BLaER1 (cell line): ENCODE results near the gene NEURL3.

ENCODE experiments used
- H3K27ac ChIP-seq: shearing (Covaris generic); formaldehyde crosslinking; 2 replicates; pipeline ENCODE4 v1.8.1; 2022
- H3K27me3 ChIP-seq: shearing (Covaris generic); formaldehyde crosslinking; 2 replicates; pipeline ENCODE4 v1.8.1; 2022
- H3K36me3 ChIP-seq: shearing (Covaris generic); formaldehyde crosslinking; 2 replicates; pipeline ENCODE4 v1.8.1; 2022
- H3K4me1 ChIP-seq: shearing (Covaris generic); formaldehyde crosslinking; 2 replicates; pipeline ENCODE4 v1.8.1; 2022
- H3K4me2 ChIP-seq: shearing (Covaris generic); formaldehyde crosslinking; 2 replicates; pipeline ENCODE4 v1.8.1; 2022
- H3K4me3 ChIP-seq: shearing (Covaris generic); formaldehyde crosslinking; 2 replicates; pipeline ENCODE4 v1.8.1; 2022
- H3K9ac ChIP-seq: shearing (Covaris generic); formaldehyde crosslinking; 2 replicates; pipeline ENCODE4 v1.8.1; 2022
- H3K9me3 ChIP-seq: shearing (Covaris generic); formaldehyde crosslinking; 2 replicates; pipeline ENCODE4 v1.8.1; 2022
- H4K20me1 ChIP-seq: shearing (Covaris generic); formaldehyde crosslinking; 2 replicates; pipeline ENCODE4 v1.8.1; 2022
- Cebpa-rat ChIP-seq: shearing (Covaris generic); IDR thresholded peaks from 2 replicates; pipeline ENCODE4 v1.8.1; 2022

The NEURL3 gene

DNA sequence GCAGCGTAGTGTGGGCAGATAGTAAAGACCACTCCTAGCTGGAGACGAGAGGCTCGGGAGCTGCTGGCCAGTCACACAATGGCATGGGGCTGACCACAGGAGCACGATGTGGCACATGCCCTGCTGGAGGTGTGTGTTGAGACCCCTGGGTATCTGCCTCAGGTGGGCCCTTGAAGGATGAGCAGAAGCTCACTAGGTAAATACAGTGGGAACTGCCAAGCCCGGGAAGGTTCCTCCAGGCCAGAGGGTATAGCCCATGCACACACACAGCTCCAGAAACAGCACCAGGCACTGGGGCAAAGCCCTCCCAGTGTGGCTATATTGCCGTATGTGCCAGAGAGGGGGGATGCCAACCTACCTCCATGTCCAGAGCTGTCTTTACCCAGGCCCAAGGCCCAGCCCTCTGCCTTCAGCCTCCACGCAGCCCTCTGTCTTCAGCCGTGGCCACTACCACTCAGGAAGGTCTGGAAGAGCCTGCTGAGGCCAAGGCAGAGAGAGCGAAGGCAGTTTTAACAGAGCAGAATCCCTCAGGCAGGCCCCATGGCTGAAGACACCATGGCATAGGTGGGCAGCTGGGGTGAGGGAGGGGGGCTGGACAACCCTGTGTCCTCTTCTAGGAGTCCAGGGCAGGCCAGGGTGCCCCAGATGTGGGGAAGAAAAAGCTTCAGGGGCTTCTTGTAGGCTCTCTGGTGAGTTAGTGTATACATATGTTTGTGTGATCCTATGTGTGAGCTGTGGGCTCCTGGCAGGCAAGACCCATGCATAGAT is 24.4 kb upstream of the NEURL3 start:
- Histone ChIP-seq H3K9ac (peak overlapping the region; percentile 76), H3K9me3 (no peaks in the 10 kb centered on the region), H3K4me1 (peaks cover 96% of the 10 kb centered on the region), H3K27ac (peak overlapping the region; percentile 87), H3K4me3 (peak overlapping the region; percentile 63; the same call in 1 of the 2 replicates), H3K27me3 (no peaks in the 10 kb centered on the region), H4K20me1 (no peaks in the 10 kb centered on the region), H3K4me2 (peak overlapping the region; percentile 99), H3K36me3 (no peaks in the 10 kb centered on the region)
- TF ChIP-seq Cebpa-rat: no peak

DNA sequence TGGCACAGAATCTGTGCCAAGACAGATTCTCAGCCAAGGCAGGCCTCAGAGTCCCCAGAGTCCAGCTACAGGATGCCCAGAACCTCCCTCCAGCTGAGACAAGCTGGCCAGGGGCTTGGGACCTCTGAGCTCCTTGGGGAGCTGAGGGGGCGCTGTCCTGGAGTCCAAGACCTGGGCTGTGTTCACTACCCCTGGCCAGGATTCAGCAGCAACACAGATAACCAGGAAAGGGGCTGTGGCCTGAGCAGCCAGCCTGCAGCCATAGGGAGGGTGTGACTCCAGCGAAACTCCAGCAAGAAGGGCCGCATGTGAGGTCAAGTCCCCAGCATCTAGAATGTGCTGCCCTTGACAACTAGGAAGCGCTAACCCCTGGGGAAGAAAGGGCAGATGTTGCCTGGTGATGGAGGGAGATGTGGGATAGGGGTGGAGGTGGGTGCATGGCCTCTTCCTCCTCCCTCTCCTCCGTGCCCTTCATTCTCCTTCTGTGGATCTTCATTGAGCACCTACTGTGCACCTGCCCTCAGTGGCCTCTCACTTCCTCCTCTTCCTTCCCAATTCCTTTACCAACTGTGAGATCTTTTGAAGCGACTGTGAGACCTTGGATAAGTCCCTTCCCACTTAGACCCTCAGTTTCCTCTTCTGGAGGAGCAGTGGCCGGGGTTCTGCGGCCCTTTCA is 23.7 kb upstream of the NEURL3 start:
- H3K9ac ChIP-seq: peak overlapping the region; percentile 76
- H3K4me3 ChIP-seq: peak overlapping the region; percentile 63
- peaks cover 96% of the 10 kb centered on the region for H3K4me1 ChIP-seq
- H3K27ac ChIP-seq: peak overlapping the region; percentile 87
- no peaks in the 10 kb centered on the region for H3K27me3 ChIP-seq
- no peak for TF ChIP-seq Cebpa-rat
- no peaks in the 10 kb centered on the region for H3K9me3 ChIP-seq
- no peaks in the 10 kb centered on the region for H4K20me1 ChIP-seq
- H3K4me2 ChIP-seq: peak overlapping the region; percentile 99
- H3K36me3 ChIP-seq: no peaks in the 10 kb centered on the region

DNA sequence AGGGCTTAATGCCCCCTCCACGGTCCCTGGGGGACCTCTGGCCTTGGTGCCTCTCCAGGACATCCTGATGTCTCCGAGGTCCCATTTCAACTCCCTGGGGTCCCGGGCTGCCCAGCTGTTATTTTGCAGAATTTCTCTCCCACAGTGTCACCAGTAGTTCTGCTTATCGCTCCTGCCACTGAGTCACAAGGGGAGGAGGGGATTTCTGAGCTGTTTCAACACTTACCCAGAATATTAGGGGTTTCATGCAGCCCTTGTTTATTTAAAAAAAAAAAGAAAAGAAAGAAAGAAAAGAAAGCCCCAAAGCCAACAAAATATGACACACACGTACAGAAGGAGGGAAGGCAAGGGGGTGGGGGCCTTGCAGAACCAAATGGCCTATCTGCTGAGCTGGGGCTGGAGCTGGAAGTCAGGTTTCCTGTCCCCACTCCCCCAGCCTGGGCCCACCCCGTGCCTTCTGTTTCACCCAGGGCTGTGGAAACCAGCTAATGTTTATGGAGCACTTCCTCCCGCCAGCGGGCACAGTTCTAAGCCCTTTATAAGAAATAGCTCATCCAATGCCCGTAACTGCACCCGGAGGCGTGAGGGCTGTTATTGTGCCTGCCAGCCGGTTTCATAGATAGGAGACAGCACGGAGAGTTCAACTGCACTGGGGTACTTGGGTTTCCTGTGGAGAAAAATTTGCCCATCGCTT is 23.0 kb upstream of the NEURL3 start:
- H3K9ac ChIP-seq: peak overlapping the region; percentile 76
- peak overlapping the region; percentile 99 for H3K4me2 ChIP-seq
- H4K20me1 ChIP-seq: no peaks in the 10 kb centered on the region
- H3K27me3 ChIP-seq: no peaks in the 10 kb centered on the region
- H3K27ac ChIP-seq: peak overlapping the region; percentile 87
- H3K4me1 ChIP-seq: peaks cover 94% of the 10 kb centered on the region
- peak overlapping the region; percentile 63 for H3K4me3 ChIP-seq
- no peaks in the 10 kb centered on the region for H3K36me3 ChIP-seq
- no peak for TF ChIP-seq Cebpa-rat
- no peaks in the 10 kb centered on the region for H3K9me3 ChIP-seq

DNA sequence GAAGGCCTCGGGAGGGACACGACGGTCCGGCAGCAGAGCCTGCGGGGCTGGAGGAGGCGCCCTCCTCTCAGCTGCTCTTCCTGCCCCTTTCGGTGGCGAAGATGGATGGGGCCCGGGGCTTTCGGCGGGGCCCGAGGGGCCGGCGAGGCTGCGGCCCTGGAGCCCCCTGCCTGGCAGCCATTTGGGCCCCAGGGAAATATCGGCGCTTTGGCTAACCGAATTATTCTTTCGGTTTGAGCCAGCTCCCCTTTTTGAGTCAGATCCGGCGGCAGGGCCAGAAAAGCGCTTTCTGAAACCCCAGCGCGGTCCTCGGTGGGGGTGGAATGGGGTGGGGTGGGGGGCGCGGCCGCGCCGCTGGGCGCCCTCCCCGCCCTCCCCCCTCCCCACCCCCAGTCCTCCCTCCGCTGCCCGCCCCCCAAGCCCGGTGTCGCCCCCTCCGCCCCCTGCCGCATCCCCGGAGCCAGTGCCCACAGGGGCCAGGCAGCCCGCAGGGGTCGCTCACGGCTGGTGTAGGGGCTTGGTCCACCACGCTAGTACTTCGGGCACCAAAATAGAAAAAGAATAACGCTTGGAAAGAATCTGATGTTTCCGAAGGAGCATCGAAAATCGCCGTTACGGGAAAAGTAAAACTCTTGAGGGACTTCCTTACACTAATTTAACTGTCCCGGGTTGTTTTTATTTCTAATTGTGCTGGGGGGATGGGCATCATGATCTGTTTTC is 22.3 kb upstream of the NEURL3 start:
- peak overlapping the region; percentile 63 for H3K4me3 ChIP-seq
- H3K9ac ChIP-seq: peak overlapping the region; percentile 90
- H4K20me1 ChIP-seq: no peaks in the 10 kb centered on the region
- H3K9me3 ChIP-seq: no peaks in the 10 kb centered on the region
- H3K4me2 ChIP-seq: peak overlapping the region; percentile 99
- peaks cover 94% of the 10 kb centered on the region for H3K4me1 ChIP-seq
- TF ChIP-seq Cebpa-rat: no peak
- H3K36me3 ChIP-seq: no peaks in the 10 kb centered on the region
- no peaks in the 10 kb centered on the region for H3K27me3 ChIP-seq
- peak overlapping the region; percentile 97 for H3K27ac ChIP-seq

DNA sequence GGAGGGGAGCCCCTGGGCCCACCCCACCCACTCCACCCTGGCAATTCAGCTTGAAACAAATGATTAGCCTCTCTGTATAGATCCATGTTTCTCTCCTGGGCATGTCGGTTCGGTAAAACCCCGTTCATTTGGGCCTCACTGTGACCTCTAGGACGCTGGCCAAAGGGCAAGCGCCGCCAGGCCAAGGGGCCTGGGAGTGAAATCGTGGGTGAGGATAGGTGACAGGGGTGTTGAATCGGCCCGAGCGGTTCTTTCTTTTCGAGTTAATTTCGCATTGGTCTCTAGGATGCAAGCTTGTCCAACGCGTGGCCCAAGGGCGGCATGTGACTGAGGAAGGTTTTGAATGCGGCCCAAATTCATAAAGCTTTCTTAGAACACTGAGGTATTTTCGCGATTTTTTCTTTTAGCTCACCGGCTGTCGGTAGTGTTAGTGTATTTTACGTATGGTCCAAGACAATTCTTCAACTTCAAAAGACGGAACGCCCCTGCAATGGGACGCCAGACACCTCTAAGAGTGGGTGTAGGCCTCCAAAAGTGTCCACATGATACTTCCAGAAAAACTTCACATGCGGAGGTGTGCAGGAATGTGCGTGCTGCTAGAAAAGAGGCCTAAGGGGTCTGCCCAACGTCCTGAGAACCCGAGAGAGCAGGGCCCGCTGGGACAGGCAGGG is 21.6 kb upstream of the NEURL3 start:
- H4K20me1 ChIP-seq: no peaks in the 10 kb centered on the region
- no peaks in the 10 kb centered on the region for H3K9me3 ChIP-seq
- no peaks in the 10 kb centered on the region for H3K36me3 ChIP-seq
- H3K4me1 ChIP-seq: peaks cover 90% of the 10 kb centered on the region
- H3K27me3 ChIP-seq: no peaks in the 10 kb centered on the region
- TF ChIP-seq Cebpa-rat: no peak
- H3K27ac ChIP-seq: peak overlapping the region; percentile 97
- H3K4me3 ChIP-seq: peak overlapping the region; percentile 63
- H3K4me2 ChIP-seq: peak overlapping the region; percentile 92
- H3K9ac ChIP-seq: peak overlapping the region; percentile 90

DNA sequence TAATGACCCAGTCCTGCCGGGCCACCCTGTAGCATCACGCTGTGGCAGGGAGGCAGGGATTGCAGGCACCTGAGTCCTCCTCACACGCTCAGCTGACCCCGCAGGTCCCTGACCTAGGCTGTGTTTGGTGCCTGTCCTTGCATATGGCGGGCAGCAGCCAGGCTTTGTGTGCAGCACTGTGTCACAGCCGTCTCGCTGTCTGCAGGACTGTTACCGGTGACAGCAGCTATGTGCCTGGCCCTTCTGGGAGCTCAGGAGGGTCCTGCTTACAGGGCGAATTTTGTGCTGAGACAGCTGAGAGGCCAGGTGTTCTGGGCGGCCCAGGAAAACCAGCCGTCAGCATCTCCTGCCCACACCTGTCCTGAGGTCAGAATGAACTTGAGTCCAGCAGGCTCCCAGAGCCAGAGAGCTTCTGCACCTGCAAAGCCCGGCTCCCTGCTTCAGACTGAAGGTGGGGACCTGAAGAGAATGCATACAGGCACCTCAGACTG is 21.0 kb upstream of the NEURL3 start:
- Histone ChIP-seq H3K9ac (peak overlapping the region; percentile 90; the same call in 1 of the 2 replicates), H3K27me3 (no peaks in the 10 kb centered on the region), H3K4me3 (peak overlapping the region; percentile 63; the same call in 1 of the 2 replicates), H3K9me3 (no peaks in the 10 kb centered on the region), H3K36me3 (no peaks in the 10 kb centered on the region), H4K20me1 (no peaks in the 10 kb centered on the region), H3K4me2 (peak overlapping the region; percentile 92), H3K27ac (peak overlapping the region; percentile 97), H3K4me1 (peaks cover 84% of the 10 kb centered on the region)
- no peak for TF ChIP-seq Cebpa-rat

DNA sequence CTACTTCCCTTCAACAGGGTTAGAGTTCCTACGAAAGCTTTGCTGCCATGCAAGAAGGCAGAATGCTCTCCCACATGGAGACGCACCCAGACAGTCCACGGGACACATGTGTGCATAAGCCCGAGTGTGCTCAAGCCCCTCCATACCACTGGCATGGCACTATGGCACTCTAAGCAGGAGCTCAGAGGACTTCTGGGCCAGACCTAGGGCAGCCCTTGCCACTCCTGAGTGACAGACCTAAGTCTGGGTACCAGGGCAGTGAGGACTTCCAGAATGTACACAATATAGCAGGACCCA is 20.0 kb upstream of the NEURL3 start:
- peaks cover 75% of the 10 kb centered on the region for H3K4me1 ChIP-seq
- TF ChIP-seq Cebpa-rat: no peak
- H3K4me2 ChIP-seq: peak overlapping the region; percentile 92

DNA sequence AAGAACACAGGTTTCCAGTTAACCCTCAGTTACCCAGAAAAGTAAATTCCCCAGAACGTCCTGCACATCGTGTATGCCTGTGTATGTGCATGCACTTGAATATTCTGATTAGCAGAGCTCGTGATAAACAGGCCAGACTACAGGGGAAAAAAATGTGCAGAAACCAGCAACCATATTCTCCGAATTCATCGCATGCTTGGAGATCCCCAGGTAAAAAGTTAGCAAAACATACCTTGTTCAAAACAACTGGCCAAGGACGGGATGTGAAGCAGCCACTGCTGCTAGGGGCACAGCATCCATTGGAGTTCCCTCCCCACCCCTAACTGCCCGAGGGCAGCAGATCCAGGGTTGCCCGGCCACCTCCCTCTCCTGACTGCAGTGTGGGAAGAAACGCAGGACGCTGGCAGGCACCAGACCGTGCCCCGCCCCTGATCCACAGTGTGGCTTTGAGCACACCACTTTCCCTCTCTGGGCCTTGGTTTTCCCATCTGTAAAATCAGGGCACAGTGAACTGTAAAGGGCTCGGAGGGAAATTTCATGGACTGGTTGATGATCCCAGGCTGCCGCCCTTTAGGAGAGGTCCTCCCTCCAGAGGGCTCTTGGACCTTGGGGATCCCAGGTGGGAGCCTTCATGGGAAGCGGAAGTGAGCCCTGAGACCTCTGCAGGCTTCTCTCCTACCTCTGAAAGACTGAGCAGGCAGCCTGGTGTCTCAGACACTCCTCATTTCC is 19.5 kb upstream of the NEURL3 start:
- H3K4me3 ChIP-seq: no peak overlapping the region
- peak overlapping the region; percentile 92 for H3K4me2 ChIP-seq
- H3K9ac ChIP-seq: no peak overlapping the region
- peaks cover 8% of the 10 kb centered on the region for H3K9me3 ChIP-seq
- peak overlapping the region; percentile 51 for H3K27ac ChIP-seq
- no peaks in the 10 kb centered on the region for H3K27me3 ChIP-seq
- TF ChIP-seq Cebpa-rat: no peak
- H4K20me1 ChIP-seq: no peaks in the 10 kb centered on the region
- H3K4me1 ChIP-seq: peaks cover 69% of the 10 kb centered on the region
- H3K36me3 ChIP-seq: no peaks in the 10 kb centered on the region

More for the DNA sequence above, 20.0 kb upstream of the NEURL3 start:
- Histone ChIP-seq H3K36me3 (no peaks in the 10 kb centered on the region), H4K20me1 (no peaks in the 10 kb centered on the region), H3K9me3 (peaks cover 3% of the 10 kb centered on the region; the same call in 1 of the 2 replicates), H3K27ac (peak overlapping the region; percentile 51), H3K27me3 (no peaks in the 10 kb centered on the region), H3K4me3 (no peak overlapping the region), H3K9ac (no peak overlapping the region)
